ENCODE measurements around the gene TMPRSS3.

TMPRSS3 gene

DNA sequence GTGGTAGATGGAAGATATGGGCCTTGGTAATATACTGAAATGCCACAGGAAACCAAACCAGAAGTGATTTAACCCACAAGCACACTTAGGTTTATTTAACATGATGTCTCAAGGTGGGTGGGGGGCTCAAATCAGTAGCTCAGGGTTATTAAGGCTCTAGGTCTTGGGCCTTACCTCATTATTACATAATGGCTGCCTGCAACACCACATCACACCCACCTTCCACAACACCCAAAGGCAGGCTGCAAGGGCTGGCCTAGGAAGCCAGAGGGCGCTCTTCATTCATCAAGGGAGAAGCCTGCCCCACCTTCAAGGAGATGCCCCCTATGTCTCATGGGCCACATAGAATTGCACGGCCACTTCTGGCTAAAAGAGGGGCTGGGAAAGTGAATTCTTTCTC, 35.5 kb downstream of the TMPRSS3 start:
- Histone ChIP-seq H3K36me3 (no peaks in the 10 kb centered on the region), H3K27me3 (ENCODE audit: insufficient read depth, low read depth, severe bottlenecking) (no peaks in the 10 kb centered on the region), H3K9me3 (ENCODE audit: severe bottlenecking) (peaks cover 14% of the 10 kb centered on the region), H3K27ac (no peak overlapping the region; the same call in 1 of the 2 replicates), H3K4me3 (ENCODE audit: low read depth, low read length) (no peak overlapping the region)
- DNase-seq = peak; percentile 40
- TF ChIP-seq, protein P1, sequence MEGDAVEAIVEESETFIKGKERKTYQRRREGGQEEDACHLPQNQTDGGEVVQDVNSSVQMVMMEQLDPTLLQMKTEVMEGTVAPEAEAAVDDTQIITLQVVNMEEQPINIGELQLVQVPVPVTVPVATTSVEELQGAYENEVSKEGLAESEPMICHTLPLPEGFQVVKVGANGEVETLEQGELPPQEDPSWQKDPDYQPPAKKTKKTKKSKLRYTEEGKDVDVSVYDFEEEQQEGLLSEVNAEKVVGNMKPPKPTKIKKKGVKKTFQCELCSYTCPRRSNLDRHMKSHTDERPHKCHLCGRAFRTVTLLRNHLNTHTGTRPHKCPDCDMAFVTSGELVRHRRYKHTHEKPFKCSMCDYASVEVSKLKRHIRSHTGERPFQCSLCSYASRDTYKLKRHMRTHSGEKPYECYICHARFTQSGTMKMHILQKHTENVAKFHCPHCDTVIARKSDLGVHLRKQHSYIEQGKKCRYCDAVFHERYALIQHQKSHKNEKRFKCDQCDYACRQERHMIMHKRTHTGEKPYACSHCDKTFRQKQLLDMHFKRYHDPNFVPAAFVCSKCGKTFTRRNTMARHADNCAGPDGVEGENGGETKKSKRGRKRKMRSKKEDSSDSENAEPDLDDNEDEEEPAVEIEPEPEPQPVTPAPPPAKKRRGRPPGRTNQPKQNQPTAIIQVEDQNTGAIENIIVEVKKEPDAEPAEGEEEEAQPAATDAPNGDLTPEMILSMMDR (IDR thresholded peaks at IDR 0.05; ENCODE audit: low read depth, low read length) = peak; percentile 66

DNA sequence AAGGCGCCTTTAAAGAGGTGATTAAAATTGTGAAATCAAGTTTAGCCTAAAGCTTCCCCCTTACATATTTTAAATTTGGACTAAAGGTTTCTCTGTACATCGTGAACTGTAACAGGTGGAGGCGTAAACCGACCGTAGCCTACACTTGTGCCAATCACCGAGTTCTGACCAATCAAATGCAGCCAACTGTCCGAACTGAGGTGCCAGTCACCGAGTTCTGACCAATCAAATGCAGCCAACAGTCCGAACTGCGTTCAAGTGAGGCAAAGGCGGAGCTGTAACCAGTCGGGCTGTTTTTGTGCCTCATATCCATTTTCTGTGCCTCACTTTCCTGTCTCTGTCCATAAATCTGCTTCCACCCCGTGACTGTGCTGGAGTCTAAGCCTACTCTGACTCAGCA, 36.9 kb downstream of the TMPRSS3 start:
- H3K36me3 ChIP-seq = no peaks in the 10 kb centered on the region
- peaks cover 26% of the 10 kb centered on the region for H3K9me3 ChIP-seq (ENCODE audit: severe bottlenecking)
- no peak overlapping the region for H3K27ac ChIP-seq
- H3K27me3 ChIP-seq (ENCODE audit: insufficient read depth, low read depth, severe bottlenecking) = no peaks in the 10 kb centered on the region
- no peak overlapping the region for H3K4me3 ChIP-seq (ENCODE audit: low read depth, low read length)
- TF ChIP-seq, protein P1 (IDR thresholded peaks at IDR 0.05; ENCODE audit: low read depth, low read length) = no peak
- no peak for DNase-seq

DNA sequence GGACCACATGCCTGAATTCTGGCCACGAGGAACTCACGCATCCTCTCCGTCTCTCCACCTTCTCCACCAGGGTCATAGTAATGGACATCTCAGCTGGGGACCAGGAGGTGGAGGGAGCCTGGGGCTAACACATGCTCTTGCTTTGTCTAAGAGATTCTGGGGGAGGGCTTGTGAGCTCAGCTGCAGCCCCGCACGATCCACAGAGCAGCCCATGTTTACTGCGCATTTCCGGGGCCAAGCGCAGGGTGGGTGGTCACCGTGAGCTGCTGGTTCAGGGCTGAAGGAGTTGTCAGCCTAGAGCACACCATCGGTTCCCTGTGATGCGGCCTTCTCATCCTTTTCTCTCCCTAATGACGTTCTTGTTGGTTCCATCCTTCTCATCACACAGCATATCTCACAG, 37.6 kb downstream of the TMPRSS3 start:
- DNase-seq = no peak
- H3K36me3 ChIP-seq = no peaks in the 10 kb centered on the region
- peaks cover 29% of the 10 kb centered on the region for H3K9me3 ChIP-seq (ENCODE audit: severe bottlenecking)

DNA sequence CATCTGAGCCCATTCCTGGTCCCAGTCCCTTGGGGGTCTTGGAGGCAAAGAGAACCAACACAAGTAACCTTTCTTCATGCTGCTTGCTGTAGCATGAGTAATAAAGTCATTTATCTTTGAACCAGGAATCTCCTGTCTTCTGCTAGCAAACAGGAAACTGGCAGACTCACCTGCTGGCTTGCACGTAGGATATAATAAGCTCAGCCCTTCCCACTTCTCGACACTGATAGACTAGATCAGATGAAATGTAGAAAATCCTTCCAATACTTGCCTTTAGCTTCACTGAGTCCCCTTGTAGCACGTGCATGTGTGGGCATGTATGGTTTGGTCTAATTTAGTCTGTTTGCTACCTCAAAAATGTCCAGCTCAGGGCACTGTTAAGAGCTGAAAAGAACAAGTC, 38.5 kb downstream of the TMPRSS3 start:
- Histone ChIP-seq H3K27me3 (ENCODE audit: insufficient read depth, low read depth, severe bottlenecking) (no peaks in the 10 kb centered on the region), H3K36me3 (no peaks in the 10 kb centered on the region), H3K4me3 (ENCODE audit: low read depth, low read length) (no peak overlapping the region), H3K27ac (no peak overlapping the region), H3K9me3 (ENCODE audit: severe bottlenecking) (peaks cover 29% of the 10 kb centered on the region)
- TF ChIP-seq, protein P1 (IDR thresholded peaks at IDR 0.05; ENCODE audit: low read depth, low read length) = no peak
- DNase-seq = no peak

More for the DNA sequence above, 37.6 kb downstream of the TMPRSS3 start:
- Histone ChIP-seq H3K27me3 (ENCODE audit: insufficient read depth, low read depth, severe bottlenecking) (no peaks in the 10 kb centered on the region), H3K4me3 (ENCODE audit: low read depth, low read length) (no peak overlapping the region), H3K27ac (no peak overlapping the region)
- TF ChIP-seq, protein P1 (IDR thresholded peaks at IDR 0.05; ENCODE audit: low read depth, low read length) = no peak

DNA sequence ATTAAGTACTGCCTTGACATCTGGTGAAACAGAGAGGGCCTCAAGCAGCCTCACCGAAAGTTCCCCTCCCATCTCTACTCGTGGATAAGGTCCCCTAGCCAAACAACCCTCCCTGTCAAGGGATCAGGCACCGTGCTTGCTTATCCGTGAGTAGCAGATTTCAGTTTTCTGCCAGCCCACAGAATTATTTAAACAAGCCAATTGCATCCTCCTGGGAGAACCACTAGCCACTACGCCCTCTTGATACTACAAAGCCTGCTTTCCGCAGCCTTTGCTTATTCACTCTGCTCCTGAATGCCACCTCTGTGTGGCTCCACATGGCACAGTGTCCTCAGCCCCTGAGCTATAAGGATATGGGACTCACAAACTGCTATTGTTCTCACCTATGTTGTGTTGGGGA, 39.2 kb downstream of the TMPRSS3 start:
- H3K9me3 ChIP-seq (ENCODE audit: severe bottlenecking) = peaks cover 29% of the 10 kb centered on the region
- H3K27ac ChIP-seq = no peak overlapping the region
- TF ChIP-seq, protein P1 (IDR thresholded peaks at IDR 0.05; ENCODE audit: low read depth, low read length) = no peak
- H3K4me3 ChIP-seq (ENCODE audit: low read depth, low read length) = no peak overlapping the region
- no peaks in the 10 kb centered on the region for H3K36me3 ChIP-seq
- no peaks in the 10 kb centered on the region for H3K27me3 ChIP-seq (ENCODE audit: insufficient read depth, low read depth, severe bottlenecking)
- DNase-seq = no peak

DNA sequence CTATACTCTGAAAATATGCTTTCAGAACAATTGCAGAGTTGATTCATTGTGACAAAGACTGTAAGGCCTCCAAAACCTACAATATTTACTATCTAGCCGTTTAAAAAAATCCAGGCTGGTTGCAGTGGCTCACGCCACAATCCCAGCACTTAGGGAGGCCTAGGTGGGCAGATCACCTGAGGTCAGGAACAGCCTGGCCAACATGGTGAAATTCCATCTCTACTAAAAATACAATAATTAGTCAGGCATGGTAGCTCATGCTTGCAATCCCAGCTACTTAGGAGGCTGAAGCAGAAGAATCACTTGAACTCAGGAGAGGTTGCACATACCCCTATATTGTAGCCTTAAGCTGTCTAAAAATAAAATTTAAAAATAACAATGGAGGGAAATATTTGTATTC, 39.8 kb downstream of the TMPRSS3 start:
- H3K27me3 ChIP-seq (ENCODE audit: insufficient read depth, low read depth, severe bottlenecking) = no peaks in the 10 kb centered on the region
- H3K9me3 ChIP-seq (ENCODE audit: severe bottlenecking) = peaks cover 29% of the 10 kb centered on the region
- no peak overlapping the region for H3K27ac ChIP-seq
- no peaks in the 10 kb centered on the region for H3K36me3 ChIP-seq
- TF ChIP-seq, protein P1 (IDR thresholded peaks at IDR 0.05; ENCODE audit: low read depth, low read length) = no peak
- no peak for DNase-seq
- no peak overlapping the region for H3K4me3 ChIP-seq (ENCODE audit: low read depth, low read length)

Data from WERI-Rb-1 (cell line).